Nephron progenitor cell (in vitro differentiated cells): Measurements from ENCODE around the gene TCF12.

ENCODE experiments used
- DNase-seq: peaks from one replicate; pipeline ENCODE4 v3.0.0; 2021
- H3K27ac Mint-ChIP-seq: 2 replicates; pipeline ENCODE4 v1.8.0; 2021; ENCODE audit warnings: mild to moderate bottlenecking, moderate library complexity, mixed read lengths
- H3K27me3 Mint-ChIP-seq: 2 replicates; pipeline ENCODE4 v1.8.0; 2021; ENCODE audit warnings: mild to moderate bottlenecking, low read depth, mixed read lengths; ENCODE audit not compliant: poor library complexity
- H3K36me3 Mint-ChIP-seq: 2 replicates; pipeline ENCODE4 v1.8.0; 2021; ENCODE audit warnings: low read depth, mixed read lengths
- H3K4me1 Mint-ChIP-seq: 2 replicates; pipeline ENCODE4 v1.8.0; 2021; ENCODE audit warnings: mixed read lengths
- H3K4me3 Mint-ChIP-seq: 2 replicates; pipeline ENCODE4 v1.8.0; 2021; ENCODE audit warnings: mild to moderate bottlenecking, moderate library complexity, mixed read lengths
- H3K9me3 Mint-ChIP-seq: 2 replicates; pipeline ENCODE4 v1.8.0; 2021; ENCODE audit warnings: mild to moderate bottlenecking, moderate library complexity, mixed read lengths
- TF ChIP-seq, protein P1 (sequence below): fragments of 200-600 bp; sonication (generic); IDR thresholded peaks from 2 replicates; pipeline ENCODE4 v1.5.0; 2021; ENCODE audit warnings: antibody characterized with exemption

Gene TCF12

DNA sequence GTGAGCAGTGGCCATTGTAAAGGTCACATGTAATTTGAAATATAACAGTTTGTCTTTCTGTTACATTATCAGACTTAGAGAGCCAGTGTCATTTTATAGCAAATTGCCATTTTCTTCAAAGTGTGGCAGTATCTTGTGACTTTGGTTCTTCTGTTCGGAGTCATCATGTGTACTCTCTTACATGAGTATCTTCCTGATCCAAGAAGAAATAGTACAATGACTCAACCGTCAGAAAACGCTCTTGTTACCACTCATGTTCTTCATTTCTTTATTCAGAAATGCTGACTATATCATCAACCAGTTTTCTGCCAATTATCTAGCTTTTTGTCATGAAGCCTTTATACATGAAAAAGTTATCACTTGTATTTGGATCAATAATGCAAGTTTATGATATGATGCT, 364.2 kb downstream of the TCF12 start:
- DNase-seq, result no peak
- peaks cover 86% of the 10 kb centered on the region for H3K36me3 Mint-ChIP-seq

DNA sequence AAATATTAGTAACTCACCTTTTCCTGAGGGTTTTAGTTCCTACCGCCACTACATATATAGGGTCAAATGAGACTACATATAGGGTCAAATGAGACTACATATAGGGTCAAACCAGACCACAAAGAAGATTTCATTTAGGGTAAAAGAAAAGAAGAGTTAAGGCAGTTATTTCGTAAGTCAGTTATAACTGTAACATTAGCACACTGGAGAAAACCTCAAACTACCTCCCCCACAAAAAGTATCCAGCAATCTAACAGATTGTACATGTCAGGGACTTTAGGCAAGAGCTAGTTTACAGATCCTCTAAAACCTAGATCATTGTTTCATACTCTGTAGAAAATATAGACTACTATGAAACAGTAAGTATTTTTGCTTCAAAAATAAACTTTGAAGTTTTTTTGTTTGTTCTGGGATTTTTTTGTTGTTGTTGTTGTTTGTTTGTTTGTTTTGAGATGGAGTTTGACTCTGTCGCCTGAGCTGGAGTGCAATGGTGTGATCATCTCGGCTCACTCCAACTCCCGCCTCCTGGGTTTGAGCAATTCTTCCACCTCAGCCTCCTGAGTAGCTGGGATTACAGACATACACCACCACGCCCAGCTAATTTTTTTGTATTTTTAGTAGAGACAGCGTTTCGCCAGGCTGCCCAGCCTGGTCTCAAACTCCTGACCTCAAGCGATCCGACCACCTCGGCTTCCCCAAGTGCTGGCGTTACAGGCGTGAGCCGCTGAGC, 365.5 kb downstream of the TCF12 start:
- TF ChIP-seq, protein P1, sequence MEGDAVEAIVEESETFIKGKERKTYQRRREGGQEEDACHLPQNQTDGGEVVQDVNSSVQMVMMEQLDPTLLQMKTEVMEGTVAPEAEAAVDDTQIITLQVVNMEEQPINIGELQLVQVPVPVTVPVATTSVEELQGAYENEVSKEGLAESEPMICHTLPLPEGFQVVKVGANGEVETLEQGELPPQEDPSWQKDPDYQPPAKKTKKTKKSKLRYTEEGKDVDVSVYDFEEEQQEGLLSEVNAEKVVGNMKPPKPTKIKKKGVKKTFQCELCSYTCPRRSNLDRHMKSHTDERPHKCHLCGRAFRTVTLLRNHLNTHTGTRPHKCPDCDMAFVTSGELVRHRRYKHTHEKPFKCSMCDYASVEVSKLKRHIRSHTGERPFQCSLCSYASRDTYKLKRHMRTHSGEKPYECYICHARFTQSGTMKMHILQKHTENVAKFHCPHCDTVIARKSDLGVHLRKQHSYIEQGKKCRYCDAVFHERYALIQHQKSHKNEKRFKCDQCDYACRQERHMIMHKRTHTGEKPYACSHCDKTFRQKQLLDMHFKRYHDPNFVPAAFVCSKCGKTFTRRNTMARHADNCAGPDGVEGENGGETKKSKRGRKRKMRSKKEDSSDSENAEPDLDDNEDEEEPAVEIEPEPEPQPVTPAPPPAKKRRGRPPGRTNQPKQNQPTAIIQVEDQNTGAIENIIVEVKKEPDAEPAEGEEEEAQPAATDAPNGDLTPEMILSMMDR, result no peak
- H3K4me1 Mint-ChIP-seq, result peaks cover 14% of the 10 kb centered on the region

More for the DNA sequence above, 364.2 kb downstream of the TCF12 start:
- TF ChIP-seq, protein P1, result no peak
- Mint-ChIP-seq H3K27me3 (peaks cover 3% of the 10 kb centered on the region), H3K4me1 (peaks cover 14% of the 10 kb centered on the region), H3K9me3 (no peaks in the 10 kb centered on the region), H3K27ac (no peak overlapping the region), H3K4me3 (no peak overlapping the region)

DNA sequence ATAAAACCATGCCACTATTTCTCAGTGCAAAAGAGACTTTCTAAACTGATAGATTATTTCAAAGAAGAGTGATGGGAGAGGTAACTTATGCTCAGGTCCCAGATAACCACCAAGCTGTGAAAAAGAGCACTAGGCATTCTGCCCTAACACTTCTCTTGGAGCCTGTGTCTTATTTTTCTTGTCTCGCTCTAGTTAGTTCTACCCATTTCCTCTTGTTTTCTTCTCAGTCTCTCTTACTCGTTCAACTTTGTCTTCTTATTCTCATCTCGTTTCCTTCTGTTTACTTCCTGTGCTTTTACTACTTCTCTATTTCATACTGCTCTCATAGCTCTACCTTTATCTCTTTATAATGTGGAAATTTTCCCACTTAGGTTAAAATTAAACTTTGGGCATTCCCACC, 366.1 kb downstream of the TCF12 start:
- H3K4me3 Mint-ChIP-seq, result no peak overlapping the region
- peaks cover 82% of the 10 kb centered on the region for H3K36me3 Mint-ChIP-seq
- peaks cover 3% of the 10 kb centered on the region for H3K27me3 Mint-ChIP-seq
- DNase-seq, result no peak
- peaks cover 14% of the 10 kb centered on the region for H3K4me1 Mint-ChIP-seq
- TF ChIP-seq, protein P1, result no peak
- peak overlapping the region; percentile 17 for H3K27ac Mint-ChIP-seq
- H3K9me3 Mint-ChIP-seq, result no peaks in the 10 kb centered on the region

More for the DNA sequence above, 365.5 kb downstream of the TCF12 start:
- Mint-ChIP-seq H3K27ac (peak overlapping the region; percentile 17), H3K9me3 (no peaks in the 10 kb centered on the region), H3K4me3 (no peak overlapping the region), H3K36me3 (peaks cover 83% of the 10 kb centered on the region), H3K27me3 (peaks cover 3% of the 10 kb centered on the region)
- DNase-seq, result no peak

DNA sequence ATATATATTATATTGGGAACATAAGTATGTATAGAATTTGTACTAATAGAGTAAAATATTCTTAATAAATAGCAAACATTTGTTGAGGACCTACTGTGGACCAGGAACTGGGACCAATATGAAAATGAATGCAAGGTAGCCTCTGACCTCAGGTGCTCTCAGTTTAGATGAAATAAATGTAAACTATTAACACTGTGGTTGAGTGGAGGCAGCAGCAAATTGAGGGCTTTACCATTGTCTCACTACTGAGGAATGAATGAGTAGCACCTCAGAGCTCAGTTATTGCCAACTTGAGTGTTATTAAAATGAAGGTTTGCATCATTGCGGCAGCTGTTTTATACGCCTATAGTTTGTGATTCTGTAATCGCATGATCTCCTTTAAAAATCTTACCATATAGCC, 366.9 kb downstream of the TCF12 start:
- H3K4me1 Mint-ChIP-seq, result peaks cover 14% of the 10 kb centered on the region
- no peak overlapping the region for H3K4me3 Mint-ChIP-seq
- TF ChIP-seq, protein P1, result no peak
- peaks cover 5% of the 10 kb centered on the region for H3K27me3 Mint-ChIP-seq
- peaks cover 81% of the 10 kb centered on the region for H3K36me3 Mint-ChIP-seq
- H3K27ac Mint-ChIP-seq, result peak overlapping the region; percentile 47
- peaks cover 3% of the 10 kb centered on the region for H3K9me3 Mint-ChIP-seq
- no peak for DNase-seq

DNA sequence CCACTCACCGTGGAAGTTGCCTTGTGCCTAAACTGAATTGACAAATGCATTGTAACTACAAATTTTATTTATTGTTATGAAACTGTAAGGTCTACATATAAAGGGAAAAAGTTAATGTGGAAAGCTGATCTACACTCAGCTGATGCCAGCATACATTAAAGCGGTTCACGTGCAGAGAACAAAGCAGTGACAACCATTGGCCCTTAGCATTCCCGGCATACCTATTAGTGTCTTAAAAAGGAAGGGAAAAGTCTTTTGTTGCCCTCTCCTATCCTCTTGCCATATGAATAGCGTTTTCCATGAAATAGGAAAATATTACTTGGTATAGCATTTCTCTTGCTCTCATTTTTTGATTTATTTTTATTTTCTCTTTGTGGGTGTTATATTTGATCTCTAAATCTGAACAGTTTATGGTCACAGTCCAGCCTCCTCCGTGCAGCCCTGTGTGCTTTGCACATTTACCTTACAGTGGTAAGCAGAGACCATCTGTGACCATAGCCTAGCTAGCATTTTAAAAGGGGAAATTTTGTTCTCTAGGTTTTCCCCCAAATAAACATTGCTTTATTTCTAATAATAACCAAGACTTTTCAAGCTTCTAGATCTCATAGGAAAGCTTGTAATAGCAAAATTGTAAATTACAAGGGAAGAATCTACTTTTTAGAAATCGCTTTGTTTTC, 368.1 kb downstream of the TCF12 start:
- Mint-ChIP-seq H3K36me3 (peaks cover 85% of the 10 kb centered on the region), H3K27ac (peak overlapping the region; percentile 94), H3K4me3 (no peak overlapping the region), H3K4me1 (peaks cover 14% of the 10 kb centered on the region), H3K9me3 (peaks cover 4% of the 10 kb centered on the region), H3K27me3 (peaks cover 4% of the 10 kb centered on the region)
- no peak for DNase-seq
- TF ChIP-seq, protein P1, result no peak
